ENCODE results near the gene RRBP1.

RRBP1 gene

GRCh38 chr20:17657079-17657825, 24.8 kb downstream of the RRBP1 start:
- TF ChIP-seq POLR2AphosphoS5 (IDR thresholded peaks at IDR 0.05; ENCODE audit: low read depth, low read length), result no peak
- TF ChIP-seq TAF1 (IDR thresholded peaks at IDR 0.05; ENCODE audit: borderline replicate concordance, insufficient read depth, low read length), result no peak
- TF ChIP-seq, protein P1, sequence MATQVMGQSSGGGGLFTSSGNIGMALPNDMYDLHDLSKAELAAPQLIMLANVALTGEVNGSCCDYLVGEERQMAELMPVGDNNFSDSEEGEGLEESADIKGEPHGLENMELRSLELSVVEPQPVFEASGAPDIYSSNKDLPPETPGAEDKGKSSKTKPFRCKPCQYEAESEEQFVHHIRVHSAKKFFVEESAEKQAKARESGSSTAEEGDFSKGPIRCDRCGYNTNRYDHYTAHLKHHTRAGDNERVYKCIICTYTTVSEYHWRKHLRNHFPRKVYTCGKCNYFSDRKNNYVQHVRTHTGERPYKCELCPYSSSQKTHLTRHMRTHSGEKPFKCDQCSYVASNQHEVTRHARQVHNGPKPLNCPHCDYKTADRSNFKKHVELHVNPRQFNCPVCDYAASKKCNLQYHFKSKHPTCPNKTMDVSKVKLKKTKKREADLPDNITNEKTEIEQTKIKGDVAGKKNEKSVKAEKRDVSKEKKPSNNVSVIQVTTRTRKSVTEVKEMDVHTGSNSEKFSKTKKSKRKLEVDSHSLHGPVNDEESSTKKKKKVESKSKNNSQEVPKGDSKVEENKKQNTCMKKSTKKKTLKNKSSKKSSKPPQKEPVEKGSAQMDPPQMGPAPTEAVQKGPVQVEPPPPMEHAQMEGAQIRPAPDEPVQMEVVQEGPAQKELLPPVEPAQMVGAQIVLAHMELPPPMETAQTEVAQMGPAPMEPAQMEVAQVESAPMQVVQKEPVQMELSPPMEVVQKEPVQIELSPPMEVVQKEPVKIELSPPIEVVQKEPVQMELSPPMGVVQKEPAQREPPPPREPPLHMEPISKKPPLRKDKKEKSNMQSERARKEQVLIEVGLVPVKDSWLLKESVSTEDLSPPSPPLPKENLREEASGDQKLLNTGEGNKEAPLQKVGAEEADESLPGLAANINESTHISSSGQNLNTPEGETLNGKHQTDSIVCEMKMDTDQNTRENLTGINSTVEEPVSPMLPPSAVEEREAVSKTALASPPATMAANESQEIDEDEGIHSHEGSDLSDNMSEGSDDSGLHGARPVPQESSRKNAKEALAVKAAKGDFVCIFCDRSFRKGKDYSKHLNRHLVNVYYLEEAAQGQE (IDR thresholded peaks at IDR 0.05; ENCODE audit: insufficient read depth in 1 of 2, low read depth in 2 of 2, low read length in 2 of 2), result no peak
- no peak for TF ChIP-seq FOXP2 (optimal IDR thresholded peaks at IDR 0.05; ENCODE audit: borderline replicate concordance, extremely low read depth, extremely low read length, insufficient read depth)
- no peak for TF ChIP-seq SIN3A (IDR thresholded peaks at IDR 0.05; ENCODE audit: borderline replicate concordance, insufficient read depth, low read length)

DNA sequence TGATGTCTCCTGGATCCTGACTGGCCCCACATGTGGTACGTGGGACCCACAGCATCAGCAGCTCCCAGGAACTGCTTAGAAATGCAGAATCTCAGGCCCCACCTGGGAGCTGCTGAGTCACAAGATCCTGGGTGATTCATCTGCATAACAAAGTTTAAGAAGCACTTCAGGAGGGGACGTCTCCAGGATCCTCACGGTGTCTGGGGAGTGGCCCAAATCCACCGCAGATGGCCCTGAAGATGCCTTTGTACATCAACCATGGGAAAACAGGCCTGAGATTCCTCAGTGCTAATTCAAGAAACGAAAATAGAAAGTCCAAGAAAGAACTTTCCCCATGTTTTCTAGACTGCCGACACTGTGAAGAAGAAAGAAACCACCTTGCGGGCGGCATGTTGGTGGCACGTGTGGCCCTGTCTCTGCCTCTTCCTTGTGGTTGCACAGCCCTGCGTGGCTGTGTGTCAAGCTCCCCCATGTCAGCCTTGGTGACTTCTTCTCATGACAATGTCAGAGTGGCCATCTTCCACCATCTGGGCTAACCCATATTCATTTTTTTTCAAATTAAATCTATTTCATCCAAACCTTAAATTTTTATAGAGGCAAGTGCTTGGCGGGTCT, 26.1 kb downstream of the RRBP1 start:
- TF ChIP-seq SIN3A (IDR thresholded peaks at IDR 0.05; ENCODE audit: borderline replicate concordance, insufficient read depth, low read length), result no peak

DNA sequence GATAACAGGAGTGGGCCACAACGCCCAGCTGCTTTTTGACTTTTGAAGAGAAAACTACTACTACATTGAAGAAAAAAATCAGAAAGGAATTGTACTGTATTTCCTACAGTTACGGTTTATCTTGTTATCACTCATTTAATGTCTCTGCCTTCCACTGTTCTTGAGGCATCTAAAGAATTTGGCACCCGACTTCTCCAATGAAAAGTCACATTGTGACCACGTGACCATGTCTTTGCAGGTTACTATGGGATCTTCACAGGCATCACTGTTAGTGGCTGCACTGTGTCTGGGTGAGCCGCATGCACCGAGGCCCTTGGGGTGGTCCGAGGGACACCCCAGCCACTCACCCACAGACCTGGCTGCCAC, 26.8 kb downstream of the RRBP1 start:
- TF ChIP-seq FOXP2 (optimal IDR thresholded peaks at IDR 0.05; ENCODE audit: borderline replicate concordance, extremely low read depth, extremely low read length, insufficient read depth) (no peak), SIN3A (IDR thresholded peaks at IDR 0.05; ENCODE audit: borderline replicate concordance, insufficient read depth, low read length) (no peak), POLR2AphosphoS5 (IDR thresholded peaks at IDR 0.05; ENCODE audit: low read depth, low read length) (no peak), TAF1 (IDR thresholded peaks at IDR 0.05; ENCODE audit: borderline replicate concordance, insufficient read depth, low read length) (no peak)
- TF ChIP-seq, protein P1 (IDR thresholded peaks at IDR 0.05; ENCODE audit: insufficient read depth in 1 of 2, low read depth in 2 of 2, low read length in 2 of 2), result no peak

DNA sequence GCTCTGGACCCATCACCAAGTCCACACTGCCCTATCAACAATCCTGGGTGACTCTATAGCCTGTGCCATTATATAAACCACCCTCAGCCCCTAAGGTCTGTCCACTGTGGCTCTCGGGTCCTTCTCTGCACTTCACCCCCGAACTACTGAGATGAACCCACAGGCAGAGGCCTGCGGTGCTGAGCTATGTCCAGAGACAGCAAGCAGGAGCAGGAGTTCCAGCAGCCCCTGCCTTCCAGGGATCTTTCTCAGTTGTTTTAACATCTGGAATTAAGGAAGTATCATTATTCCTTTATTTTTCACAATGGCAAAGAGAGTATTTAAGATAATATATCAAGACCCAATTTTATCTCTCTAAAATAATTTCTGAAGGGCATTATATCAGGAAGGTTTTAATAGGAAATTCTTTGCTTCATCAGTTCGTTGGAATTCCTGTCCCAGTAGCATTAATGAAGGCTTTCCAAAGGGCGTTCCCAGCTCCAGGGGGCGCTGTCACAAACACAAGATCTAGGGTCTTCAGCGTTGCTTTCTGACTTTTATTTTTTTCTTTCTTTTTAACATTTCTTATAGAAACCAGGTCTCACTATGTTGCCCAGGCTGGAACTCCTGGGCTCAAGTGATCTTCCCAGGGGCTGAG, 27.3 kb downstream of the RRBP1 start:
- TF ChIP-seq TAF1 (IDR thresholded peaks at IDR 0.05; ENCODE audit: borderline replicate concordance, insufficient read depth, low read length) (no peak), POLR2AphosphoS5 (IDR thresholded peaks at IDR 0.05; ENCODE audit: low read depth, low read length) (no peak), FOXP2 (optimal IDR thresholded peaks at IDR 0.05; ENCODE audit: borderline replicate concordance, extremely low read depth, extremely low read length, insufficient read depth) (no peak), SIN3A (IDR thresholded peaks at IDR 0.05; ENCODE audit: borderline replicate concordance, insufficient read depth, low read length) (no peak)
- TF ChIP-seq, protein P1 (IDR thresholded peaks at IDR 0.05; ENCODE audit: insufficient read depth in 1 of 2, low read depth in 2 of 2, low read length in 2 of 2), result no peak

- no peak for TF ChIP-seq TAF1 (IDR thresholded peaks at IDR 0.05; ENCODE audit: borderline replicate concordance, insufficient read depth, low read length)
These were observed 28.0 kb downstream of the RRBP1 start for GRCh38 chr20:17653835-17654648.
